IPS-NIHi7 (cell line): ENCODE results near the gene AGXT.

Experiments
- DNase-seq: peaks from one replicate; pipeline ENCODE4 v3.0.0; 2012; ENCODE audit warnings: mixed read lengths; ENCODE audit errors: extremely low spot score

AGXT gene

DNA sequence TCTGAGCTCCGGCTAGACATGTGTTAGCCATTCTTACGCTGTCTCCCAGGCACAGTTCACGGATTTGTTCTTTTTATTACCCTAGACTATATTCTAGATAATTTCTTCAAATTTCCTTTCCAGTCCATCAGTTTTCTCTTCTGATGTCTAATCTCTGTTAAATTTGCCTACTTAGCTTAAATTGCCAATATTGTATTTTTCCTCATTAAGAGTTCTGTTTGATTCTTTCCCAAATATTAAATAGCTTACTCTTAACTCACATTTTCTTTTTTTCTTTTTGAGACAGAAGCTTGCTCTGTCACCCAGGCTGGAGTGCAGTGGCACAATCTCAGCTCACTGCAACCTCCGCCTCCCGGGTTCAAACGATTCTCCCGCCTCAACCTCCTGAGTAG, 58.8 kb downstream of the AGXT start:
- no peak for DNase-seq

DNA sequence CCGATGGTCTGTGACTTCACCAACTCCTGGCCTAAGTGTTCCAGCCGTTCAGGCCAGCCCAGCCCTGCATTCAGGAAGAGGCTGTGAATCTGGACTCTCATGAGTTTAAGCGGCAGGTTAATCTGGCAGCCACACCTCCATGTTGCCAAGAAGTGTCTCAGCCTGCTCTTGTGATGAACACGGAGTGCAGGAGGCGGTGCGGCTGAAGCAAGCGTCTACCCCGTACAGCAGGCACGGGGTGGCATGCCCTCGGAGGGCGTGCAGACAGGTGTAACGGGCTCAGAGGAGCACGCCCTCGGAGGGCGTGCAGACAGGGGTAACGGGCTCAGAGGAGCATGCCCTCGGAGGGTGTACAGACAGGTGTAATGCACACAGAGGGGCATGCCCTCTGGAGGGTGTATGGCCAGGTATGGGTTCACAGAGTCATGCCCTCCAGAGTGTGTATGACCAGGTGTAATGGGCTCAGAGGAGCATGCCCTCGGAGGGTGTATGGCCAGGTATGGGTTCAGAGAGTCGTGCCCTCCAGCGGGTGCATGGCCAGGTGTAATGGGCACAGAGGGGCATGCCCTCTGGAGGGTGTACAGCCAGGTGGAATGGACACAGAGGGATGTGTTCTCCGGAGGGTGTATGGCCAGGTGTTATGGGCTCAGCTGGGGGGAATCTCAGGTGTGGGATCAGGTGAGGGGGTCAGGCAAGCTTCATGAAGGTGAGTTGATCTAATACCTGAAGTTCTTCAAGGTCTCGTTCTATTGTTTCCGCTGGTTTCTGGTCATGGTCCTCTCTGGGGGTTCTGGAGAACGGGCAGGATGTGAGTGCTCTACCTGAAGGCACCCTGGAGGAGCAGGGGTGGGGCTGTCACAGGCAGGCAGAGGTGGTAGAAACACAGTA, 60.1 kb downstream of the AGXT start:
- DNase-seq: no peak

DNA sequence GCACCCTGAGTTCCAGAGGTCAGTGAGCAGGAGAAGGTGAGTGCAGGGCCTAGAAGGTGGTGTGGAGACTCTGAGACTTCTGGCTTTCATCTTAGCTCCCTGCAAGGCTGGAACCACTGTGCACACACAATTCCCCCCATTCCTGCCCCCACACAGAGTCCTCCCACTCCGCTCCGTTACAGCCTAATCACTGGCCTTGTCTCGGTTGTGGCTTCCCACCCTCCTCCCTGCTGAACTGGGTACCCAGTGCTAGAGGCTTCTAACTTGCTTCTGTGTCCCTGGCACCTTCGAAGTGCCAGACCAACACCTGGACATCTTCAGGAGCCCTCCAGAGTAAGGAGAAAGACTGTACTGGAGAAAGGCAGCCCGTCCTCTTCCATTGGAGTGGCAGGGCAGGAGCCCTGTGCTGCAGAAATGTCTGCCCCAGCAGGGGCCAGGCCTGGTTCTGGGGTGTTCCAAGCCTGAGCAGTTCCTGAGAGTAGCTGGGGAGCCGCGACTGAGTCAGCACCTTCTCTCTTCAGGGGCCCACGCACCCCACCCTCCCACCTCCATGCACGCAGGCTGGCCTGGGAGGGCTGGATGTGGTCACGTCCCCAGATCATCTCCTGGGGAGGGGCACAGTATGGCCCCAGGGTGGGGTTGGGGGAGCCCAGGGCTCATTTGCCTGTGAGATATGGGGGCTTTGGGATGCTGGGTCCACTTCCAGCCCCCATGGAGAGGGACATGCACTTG, 60.9 kb downstream of the AGXT start:
- no peak for DNase-seq
